ENCODE results near the gene CELF1.

The CELF1 gene

DNA sequence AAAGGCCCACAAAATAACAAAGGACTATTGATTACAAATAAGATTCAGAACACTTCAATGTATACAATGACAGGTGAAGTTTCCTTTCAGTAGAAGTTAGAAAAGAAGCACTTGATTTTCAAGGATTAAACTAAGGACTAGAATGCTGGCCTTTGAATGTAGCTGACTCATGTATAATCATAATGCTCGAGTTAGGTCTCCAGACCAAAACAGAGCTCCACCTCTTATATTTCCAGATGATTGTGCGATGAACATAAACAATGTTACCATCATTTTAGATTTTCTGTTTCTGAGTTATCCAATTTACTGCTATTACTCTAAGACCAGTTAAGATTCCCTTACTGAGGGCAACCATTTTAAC lies 63.6 kb downstream of the CELF1 start:
- no peaks in the 10 kb centered on the region for H3K9me3 ChIP-seq
- in situ Hi-C loops (cut with MboI; ENCODE audit: low sequenced_read_pairs) = no loop called here
- H3K4me1 ChIP-seq = peaks cover 7% of the 10 kb centered on the region; the same call in 1 of the 2 replicates
- no peak for DNase-seq (ENCODE audit: low spot score in 2 of 2)
- H3K4me3 ChIP-seq = no peak overlapping the region
- H3K27me3 ChIP-seq (ENCODE audit: low read depth) = no peaks in the 10 kb centered on the region
- peaks cover 40% of the 10 kb centered on the region for H3K36me3 ChIP-seq (replicated peaks)

DNA sequence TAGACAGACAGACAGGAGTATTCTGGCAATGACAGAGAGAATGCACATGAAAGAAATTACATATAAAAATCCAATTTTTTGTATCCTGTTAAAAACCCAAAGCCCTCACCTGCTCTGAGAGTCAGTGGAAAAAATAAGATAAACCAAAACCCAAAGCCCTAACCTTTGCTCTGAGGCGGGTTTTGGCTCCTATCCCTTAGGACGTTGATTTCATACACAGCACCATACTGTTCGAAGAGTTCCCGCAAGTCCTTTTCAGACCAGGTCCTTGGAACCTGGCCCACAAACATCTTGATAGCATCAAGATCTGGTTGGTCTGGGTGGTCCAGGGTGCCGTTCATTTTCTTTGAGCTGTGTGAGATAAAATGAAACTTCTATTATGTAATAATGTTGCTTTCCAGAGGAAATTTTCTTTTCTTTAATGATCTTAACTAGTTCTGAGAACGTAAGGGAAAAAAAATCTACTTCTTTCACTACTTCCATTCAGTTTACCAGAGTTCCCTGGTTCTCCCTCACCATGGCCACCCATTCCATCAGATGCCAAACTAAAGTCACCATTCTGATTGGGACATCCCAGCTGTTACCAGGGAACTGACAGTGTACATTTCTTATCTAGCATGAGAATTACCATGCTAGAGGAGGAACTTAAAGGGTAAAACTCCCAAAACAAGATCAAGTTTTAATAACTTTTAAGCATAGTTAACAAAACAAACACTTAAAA lies 64.1 kb downstream of the CELF1 start:
- no peak for DNase-seq (ENCODE audit: low spot score in 2 of 2)
- no peaks in the 10 kb centered on the region for H3K27me3 ChIP-seq (ENCODE audit: low read depth)
- no peaks in the 10 kb centered on the region for H3K9me3 ChIP-seq
- no peak overlapping the region for H3K4me3 ChIP-seq
- H3K36me3 ChIP-seq (replicated peaks) = peaks cover 46% of the 10 kb centered on the region
- peaks cover 4% of the 10 kb centered on the region; the same call in 1 of the 2 replicates for H3K4me1 ChIP-seq
- in situ Hi-C loops (cut with MboI; ENCODE audit: low sequenced_read_pairs) = no loop called here

DNA sequence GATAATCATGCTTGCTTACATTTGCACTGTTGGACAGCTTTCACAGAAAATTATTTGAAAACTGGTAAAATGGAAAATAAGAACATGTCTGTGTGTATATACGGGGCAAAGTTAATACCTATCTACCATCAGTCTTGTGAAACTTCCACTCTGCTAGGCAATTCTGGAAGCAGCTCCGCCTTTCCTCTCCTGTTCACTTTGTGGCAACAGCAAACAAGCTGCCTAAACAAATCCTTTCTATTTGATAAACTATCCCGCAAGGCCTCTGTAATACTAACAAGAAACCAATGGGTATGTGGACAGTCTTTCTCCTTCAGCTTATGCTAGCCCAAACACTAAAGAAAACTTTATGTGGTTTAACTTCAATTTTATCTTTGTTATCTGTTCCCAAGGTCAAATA lies 64.8 kb downstream of the CELF1 start:
- Histone ChIP-seq H3K27me3 (ENCODE audit: low read depth) (no peaks in the 10 kb centered on the region), H3K36me3 (replicated peaks) (peaks cover 53% of the 10 kb centered on the region), H3K9me3 (no peaks in the 10 kb centered on the region), H3K4me3 (no peak overlapping the region), H3K4me1 (peaks cover 4% of the 10 kb centered on the region; the same call in 1 of the 2 replicates)
- no peak for DNase-seq (ENCODE audit: low spot score in 2 of 2)
- in situ Hi-C loops (cut with MboI; ENCODE audit: low sequenced_read_pairs) = no loop called here

DNA sequence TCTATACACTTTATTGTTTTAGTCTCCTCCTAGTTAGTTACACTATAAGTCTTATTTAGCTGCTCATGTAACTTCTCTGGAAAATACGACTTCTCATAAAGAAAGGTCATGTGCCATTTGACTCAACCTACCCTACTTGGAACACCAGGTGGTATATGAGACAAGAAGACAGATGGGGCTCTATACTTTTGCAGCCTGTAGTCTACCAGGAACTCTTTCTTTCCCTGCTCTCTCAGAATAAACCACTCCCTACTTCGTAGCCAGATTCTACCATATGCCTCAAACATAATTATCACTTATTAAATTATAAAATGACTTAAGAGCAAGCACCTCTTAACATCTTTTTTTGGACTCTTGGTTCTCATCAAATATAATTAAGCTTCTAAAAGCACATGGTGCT lies 65.5 kb downstream of the CELF1 start:
- Histone ChIP-seq H3K27me3 (ENCODE audit: low read depth) (no peaks in the 10 kb centered on the region), H3K9me3 (no peaks in the 10 kb centered on the region), H3K4me1 (peaks cover 4% of the 10 kb centered on the region; the same call in 1 of the 2 replicates), H3K36me3 (replicated peaks) (peaks cover 60% of the 10 kb centered on the region), H3K4me3 (no peak overlapping the region)
- DNase-seq (ENCODE audit: low spot score in 2 of 2) = no peak
- in situ Hi-C loops (cut with MboI; ENCODE audit: low sequenced_read_pairs) = no loop called here

DNA sequence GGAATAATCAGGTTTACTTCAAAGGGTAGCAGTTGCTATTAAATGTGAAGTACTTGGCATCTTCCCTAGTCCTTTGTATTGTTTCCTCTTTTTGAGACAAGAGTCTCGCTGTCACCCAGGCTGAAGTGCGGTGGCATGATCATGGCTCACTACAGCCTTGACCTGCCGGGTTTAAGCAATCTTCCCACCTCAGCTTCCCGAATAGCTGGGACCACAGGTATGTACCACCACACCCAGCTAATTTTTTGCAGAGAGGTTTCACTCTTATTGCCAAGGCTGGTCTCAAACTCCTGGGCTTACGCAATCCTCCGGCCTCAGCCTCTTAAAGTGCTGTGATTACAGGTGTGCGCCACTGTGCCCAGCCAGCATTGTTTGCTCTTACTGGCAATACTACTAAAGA lies 67.8 kb downstream of the CELF1 start:
- Histone ChIP-seq H3K9me3 (no peaks in the 10 kb centered on the region), H3K4me3 (no peak overlapping the region), H3K4me1 (peaks cover 4% of the 10 kb centered on the region; the same call in 1 of the 2 replicates), H3K27me3 (ENCODE audit: low read depth) (no peaks in the 10 kb centered on the region), H3K36me3 (replicated peaks) (peaks cover 79% of the 10 kb centered on the region)
- in situ Hi-C loops (cut with MboI; ENCODE audit: low sequenced_read_pairs) = no loop called here
- no peak for DNase-seq (ENCODE audit: low spot score in 2 of 2)

DNA sequence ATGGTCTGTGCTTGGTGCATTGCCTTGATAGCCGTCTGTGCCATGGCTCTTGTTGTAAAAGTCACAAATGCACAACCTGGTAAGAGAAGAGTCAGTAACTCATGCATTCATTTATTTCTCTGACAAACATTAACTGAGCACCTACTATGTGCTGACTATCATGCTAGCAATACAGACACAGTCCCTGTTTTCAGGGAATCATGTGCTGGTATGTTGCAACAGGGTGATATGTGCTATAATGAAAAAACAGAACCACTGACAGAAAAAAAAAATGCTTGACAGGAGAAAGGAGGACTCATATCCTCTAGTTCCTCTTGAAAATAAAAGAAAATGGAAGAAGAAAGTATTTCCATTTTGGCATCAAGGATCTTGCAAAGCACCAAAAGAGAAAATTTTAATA lies 69.5 kb downstream of the CELF1 start:
- DNase-seq (ENCODE audit: low spot score in 2 of 2) = no peak
- Histone ChIP-seq H3K4me3 (no peak overlapping the region), H3K4me1 (no peaks in the 10 kb centered on the region), H3K9me3 (no peaks in the 10 kb centered on the region), H3K27me3 (ENCODE audit: low read depth) (no peaks in the 10 kb centered on the region), H3K36me3 (replicated peaks) (peaks cover 88% of the 10 kb centered on the region)
- in situ Hi-C loops (cut with MboI; ENCODE audit: low sequenced_read_pairs) = no loop called here

DNA sequence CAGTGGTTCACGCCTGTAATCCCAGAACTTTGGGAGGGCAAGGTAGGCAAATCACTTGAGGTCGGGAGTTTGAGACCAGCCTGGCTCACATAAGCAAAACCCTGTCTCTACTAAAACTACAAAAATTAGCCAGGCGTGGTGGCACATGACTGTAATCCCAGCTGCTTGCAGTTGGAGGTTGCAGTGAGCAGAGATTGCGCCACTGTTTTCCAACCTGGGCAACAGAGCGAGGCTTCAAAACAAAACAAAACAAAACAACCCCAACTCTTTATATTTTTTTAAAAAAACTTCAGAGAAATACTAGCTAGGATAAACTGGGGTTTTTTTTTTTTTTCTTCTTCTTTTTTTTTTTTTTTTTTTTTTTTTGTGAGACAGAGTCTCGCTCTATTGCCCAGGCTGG lies 72.2 kb downstream of the CELF1 start:
- peaks cover 91% of the 10 kb centered on the region for H3K36me3 ChIP-seq (replicated peaks)
- in situ Hi-C loops (cut with MboI; ENCODE audit: low sequenced_read_pairs) = no loop called here
- H3K4me3 ChIP-seq = no peak overlapping the region
- no peaks in the 10 kb centered on the region for H3K27me3 ChIP-seq (ENCODE audit: low read depth)
- no peaks in the 10 kb centered on the region for H3K9me3 ChIP-seq
- DNase-seq (ENCODE audit: low spot score in 2 of 2) = no peak
- no peaks in the 10 kb centered on the region for H3K4me1 ChIP-seq

DNA sequence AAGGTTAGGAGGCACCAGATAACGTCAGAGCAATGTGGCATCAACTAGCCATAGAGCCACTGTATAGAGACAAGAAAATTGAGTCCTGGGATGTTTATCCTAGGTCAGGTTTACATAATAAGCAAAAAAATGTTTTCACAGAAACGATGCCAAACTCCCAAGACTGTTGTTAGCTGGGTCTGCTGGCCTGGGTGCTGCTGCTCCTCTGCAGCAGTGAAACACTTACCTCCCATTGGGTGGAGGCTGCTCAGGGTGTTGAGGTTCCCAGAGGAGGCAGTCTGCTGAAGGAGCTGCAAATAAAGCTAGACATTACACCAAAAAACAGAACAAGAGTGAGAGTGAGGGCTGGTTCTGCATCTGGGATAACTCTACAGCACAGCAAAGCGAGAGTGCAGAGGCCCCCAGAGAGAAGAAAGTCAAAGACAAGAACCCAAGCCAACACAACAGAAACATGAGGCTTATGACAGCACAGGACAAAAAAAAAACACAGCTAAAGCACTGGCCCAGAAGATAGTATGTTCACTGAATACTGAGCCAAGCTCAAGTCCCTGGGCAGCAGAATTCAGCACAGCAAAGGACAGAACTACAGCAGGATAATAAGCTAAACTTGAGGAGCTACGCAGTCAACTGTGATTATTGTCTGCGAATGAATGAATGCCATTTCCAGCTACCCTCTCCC lies 74.1 kb downstream of the CELF1 start:
- H3K4me1 ChIP-seq = no peaks in the 10 kb centered on the region
- no peaks in the 10 kb centered on the region for H3K9me3 ChIP-seq
- no peak overlapping the region for H3K4me3 ChIP-seq
- no peak for DNase-seq (ENCODE audit: low spot score in 2 of 2)
- H3K27me3 ChIP-seq (ENCODE audit: low read depth) = no peaks in the 10 kb centered on the region
- peaks cover 90% of the 10 kb centered on the region for H3K36me3 ChIP-seq (replicated peaks)
- in situ Hi-C loops (cut with MboI; ENCODE audit: low sequenced_read_pairs) = no loop called here

DNA sequence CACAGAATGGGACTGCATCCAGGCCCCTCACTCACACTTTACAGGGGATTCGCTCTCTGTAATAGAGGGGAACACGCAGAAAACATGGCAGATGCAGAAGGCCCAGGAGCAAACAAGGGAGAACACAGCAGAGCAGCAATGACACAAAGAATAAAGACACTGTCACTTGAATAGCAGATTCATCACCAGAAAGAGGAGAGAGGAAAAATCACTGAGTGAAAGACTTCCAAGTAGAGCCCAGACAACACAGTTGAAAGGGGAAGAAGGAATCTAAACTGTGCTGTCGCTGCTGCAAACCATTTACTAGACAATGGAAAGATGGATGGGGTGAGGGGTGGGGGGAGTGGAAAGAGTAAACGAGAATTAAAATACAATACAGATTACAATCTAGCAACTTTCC lies 75.2 kb downstream of the CELF1 start:
- no peak for DNase-seq (ENCODE audit: low spot score in 2 of 2)
- Histone ChIP-seq H3K4me1 (no peaks in the 10 kb centered on the region), H3K36me3 (replicated peaks) (peaks cover 90% of the 10 kb centered on the region), H3K9me3 (no peaks in the 10 kb centered on the region), H3K27me3 (ENCODE audit: low read depth) (no peaks in the 10 kb centered on the region), H3K4me3 (no peak overlapping the region)
- in situ Hi-C loops (cut with MboI; ENCODE audit: low sequenced_read_pairs) = no loop called here

DNA sequence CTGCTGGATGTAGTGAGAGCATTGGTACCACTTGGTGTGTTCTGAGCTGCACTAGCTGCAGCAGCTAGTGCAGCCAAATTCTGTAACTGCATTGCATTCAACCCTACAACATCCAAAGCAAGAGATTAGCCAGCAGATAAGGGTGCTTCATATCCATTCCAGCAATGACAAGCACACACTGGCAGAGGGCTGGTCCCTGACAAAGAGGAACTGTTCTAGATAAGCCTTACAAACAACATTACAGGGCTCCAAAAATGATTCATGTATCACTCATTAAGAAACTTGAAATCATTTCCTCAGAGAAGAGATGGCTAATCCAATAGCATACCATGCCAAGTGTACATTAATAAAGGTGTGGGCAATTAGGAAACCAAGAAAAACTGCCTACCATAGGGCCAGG lies 75.6 kb downstream of the CELF1 start:
- no peak overlapping the region for H3K4me3 ChIP-seq
- DNase-seq (ENCODE audit: low spot score in 2 of 2) = no peak
- no peaks in the 10 kb centered on the region for H3K4me1 ChIP-seq
- H3K9me3 ChIP-seq = no peaks in the 10 kb centered on the region
- H3K36me3 ChIP-seq (replicated peaks) = peaks cover 90% of the 10 kb centered on the region
- H3K27me3 ChIP-seq (ENCODE audit: low read depth) = no peaks in the 10 kb centered on the region
- in situ Hi-C loops (cut with MboI; ENCODE audit: low sequenced_read_pairs) = no loop called here

DNA sequence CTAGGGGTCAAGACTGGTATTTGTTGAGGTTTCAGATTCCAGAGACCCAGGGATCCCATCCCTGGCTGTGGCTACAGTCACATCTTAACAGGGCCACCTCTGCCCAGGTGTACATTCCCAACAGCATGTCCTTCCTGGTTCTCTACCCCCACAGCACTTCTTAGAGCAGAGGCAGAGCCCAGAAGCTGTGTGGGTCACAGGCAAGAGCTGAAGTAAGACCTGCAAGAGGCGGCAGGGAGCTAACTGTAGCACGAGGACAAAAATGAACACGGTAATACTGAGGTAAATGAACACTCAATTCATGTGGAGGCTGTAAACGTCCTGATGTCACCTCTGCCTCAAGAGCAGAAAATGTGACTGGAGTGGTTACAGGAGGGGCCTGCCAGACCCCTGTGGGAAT lies 82.3 kb downstream of the CELF1 start:
- Histone ChIP-seq H3K36me3 (replicated peaks) (peaks cover 73% of the 10 kb centered on the region), H3K9me3 (no peaks in the 10 kb centered on the region)

DNA sequence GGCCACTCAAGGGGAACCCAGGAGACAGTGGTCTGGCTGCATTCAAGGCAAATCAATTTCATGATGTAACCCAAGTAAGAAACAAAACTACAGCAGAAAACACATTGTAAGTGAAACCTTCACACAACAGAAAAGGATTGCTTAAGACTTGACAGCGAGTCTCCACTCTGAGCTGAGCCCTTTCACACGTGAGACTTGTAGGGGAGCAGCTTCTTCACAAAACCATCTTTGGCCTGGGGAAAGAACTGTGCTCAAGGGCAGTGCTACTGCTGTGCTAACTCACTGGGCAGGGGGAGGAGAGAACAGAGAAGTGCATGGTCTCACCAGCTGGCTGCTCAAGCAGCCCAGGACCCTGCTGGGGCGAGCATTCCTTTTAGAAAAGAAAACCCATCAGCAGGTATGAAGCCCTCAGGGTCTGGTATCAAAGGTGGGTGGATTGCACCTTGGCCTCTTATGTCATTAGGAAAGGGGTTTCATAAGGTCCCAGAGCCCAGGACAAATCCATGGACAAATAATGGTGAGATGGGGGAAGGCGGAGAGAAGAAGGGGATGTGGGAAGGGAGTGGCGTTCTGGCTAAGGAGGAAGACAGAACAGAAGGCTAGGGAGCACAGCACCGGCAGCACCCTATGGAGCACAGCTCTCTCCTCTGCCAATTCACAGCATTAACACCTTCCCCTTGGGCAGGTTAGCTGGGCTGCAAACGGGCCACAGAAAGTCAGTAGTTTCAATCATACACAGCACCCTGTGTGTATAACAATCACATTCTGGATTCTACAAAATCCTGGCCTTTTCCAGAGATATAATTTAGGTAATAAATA lies 83.4 kb downstream of the CELF1 start:
- Histone ChIP-seq H3K4me3 (no peak overlapping the region), H3K4me1 (peaks cover 5% of the 10 kb centered on the region), H3K9me3 (no peaks in the 10 kb centered on the region), H3K27me3 (ENCODE audit: low read depth) (no peaks in the 10 kb centered on the region), H3K36me3 (replicated peaks) (peaks cover 67% of the 10 kb centered on the region)
- no peak for DNase-seq (ENCODE audit: low spot score in 2 of 2)
- in situ Hi-C loops (cut with MboI; ENCODE audit: low sequenced_read_pairs) = no loop called here

More for the DNA sequence above, 82.3 kb downstream of the CELF1 start:
- Histone ChIP-seq H3K4me3 (no peak overlapping the region), H3K4me1 (no peaks in the 10 kb centered on the region), H3K27me3 (ENCODE audit: low read depth) (no peaks in the 10 kb centered on the region)
- in situ Hi-C loops (cut with MboI; ENCODE audit: low sequenced_read_pairs) = no loop called here
- no peak for DNase-seq (ENCODE audit: low spot score in 2 of 2)

DNA sequence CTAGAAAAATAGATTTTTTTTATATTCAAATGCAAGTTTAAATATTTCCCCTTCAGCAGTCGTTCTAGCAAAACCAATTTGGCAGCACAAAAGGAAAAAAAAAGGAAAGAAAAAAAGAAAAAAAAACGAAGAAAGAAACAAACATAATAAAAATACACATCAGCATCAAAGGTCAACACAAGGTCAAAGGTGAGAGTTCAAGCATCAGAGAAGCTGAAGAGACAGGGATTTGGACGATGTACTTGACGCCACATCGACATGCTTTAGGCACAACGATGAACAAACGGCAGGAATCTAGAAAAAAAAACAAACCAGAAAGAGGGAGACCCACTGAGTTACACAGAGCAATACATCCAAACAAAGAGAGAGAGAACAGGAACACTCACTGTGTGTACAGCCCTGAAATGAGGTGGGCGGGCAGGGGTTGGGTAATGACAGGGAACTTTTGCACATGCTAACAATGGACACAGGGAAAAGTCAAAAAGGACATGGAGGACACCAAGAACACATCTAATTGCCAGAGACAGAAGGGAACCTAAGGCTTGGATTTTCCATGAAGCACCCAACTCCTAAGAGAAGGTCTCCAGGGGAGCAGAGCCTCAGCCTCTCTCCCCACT lies 84.2 kb downstream of the CELF1 start:
- peaks cover 64% of the 10 kb centered on the region for H3K36me3 ChIP-seq (replicated peaks)
- DNase-seq (ENCODE audit: low spot score in 2 of 2) = no peak
- H3K9me3 ChIP-seq = no peaks in the 10 kb centered on the region
- peaks cover 5% of the 10 kb centered on the region for H3K4me1 ChIP-seq
- no peak overlapping the region for H3K4me3 ChIP-seq
- in situ Hi-C loops (cut with MboI; ENCODE audit: low sequenced_read_pairs) = no loop called here
- no peaks in the 10 kb centered on the region for H3K27me3 ChIP-seq (ENCODE audit: low read depth)

DNA sequence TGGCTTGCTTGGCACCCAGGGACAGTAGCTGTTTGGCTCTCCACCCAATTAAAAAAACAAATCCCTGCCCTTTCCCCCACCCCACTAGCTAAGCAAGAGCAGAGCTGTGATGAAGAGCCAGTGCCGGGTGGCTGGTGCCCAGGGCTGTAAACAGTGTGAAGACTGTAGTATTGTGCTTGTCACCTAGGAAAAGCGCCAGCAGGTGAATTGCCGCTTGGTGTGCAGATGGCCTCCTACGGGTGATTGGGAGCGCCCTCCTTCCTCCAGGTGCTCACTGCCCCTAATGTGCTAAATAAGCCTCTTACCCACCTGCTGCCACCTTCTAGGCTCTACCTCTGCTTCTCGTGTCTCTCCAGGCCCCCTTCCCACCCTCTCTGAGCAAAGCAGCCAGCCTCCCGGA lies 85.6 kb downstream of the CELF1 start:
- Histone ChIP-seq H3K4me3 (no peak overlapping the region), H3K36me3 (replicated peaks) (peaks cover 51% of the 10 kb centered on the region), H3K4me1 (peaks cover 5% of the 10 kb centered on the region), H3K27me3 (ENCODE audit: low read depth) (no peaks in the 10 kb centered on the region), H3K9me3 (no peaks in the 10 kb centered on the region)
- no peak for DNase-seq (ENCODE audit: low spot score in 2 of 2)
- in situ Hi-C loops (cut with MboI; ENCODE audit: low sequenced_read_pairs) = no loop called here
